Subcutaneous abdominal adipose tissue (tissue), 5 donors: Measurements from ENCODE around the gene CENPP.
A peak's percentile ranks its signal among the peaks of the same experiment; 100 is the strongest.

Experiments used
- H3K27ac ChIP-seq: one replicate; pipeline ENCODE4 v1.7.0; 2013; ENCODE audit warnings: low read depth, mild to moderate bottlenecking, inconsistent platforms, low read length, moderate library complexity
- H3K27me3 ChIP-seq, 5 donors: one replicate each; pipeline ENCODE4 v1.7.0; 2013; ENCODE audit warnings: low read length in 5 of 5, inconsistent platforms in 1 of 5; ENCODE audit not compliant: control insufficient read depth in 5 of 5, insufficient read depth in 4 of 5
- H3K36me3 ChIP-seq, 5 donors: one replicate each; pipeline ENCODE4 v1.7.0; 2013; ENCODE audit warnings: low read length in 5 of 5; ENCODE audit not compliant: control insufficient read depth in 5 of 5, insufficient read depth in 5 of 5
- H3K4me1 ChIP-seq, 5 donors: one replicate each; pipeline ENCODE4 v1.7.0; 2013; ENCODE audit warnings: low read length in 5 of 5, mild to moderate bottlenecking in 3 of 5, moderate library complexity in 1 of 5; ENCODE audit not compliant: control insufficient read depth in 5 of 5, insufficient read depth in 5 of 5
- H3K4me3 ChIP-seq, 5 donors: one replicate each; pipeline ENCODE4 v1.7.0; 2013; ENCODE audit warnings: low read length in 5 of 5, low read depth in 1 of 5
- H3K9ac ChIP-seq, 5 donors: one replicate each; pipeline ENCODE4 v1.7.0; 2013; ENCODE audit warnings: low read length in 5 of 5, mild to moderate bottlenecking in 4 of 5, moderate library complexity in 3 of 5
- H3K9me3 ChIP-seq, 5 donors: one replicate each; pipeline ENCODE4 v1.7.0; 2013; ENCODE audit warnings: low read length in 5 of 5; ENCODE audit not compliant: control insufficient read depth in 5 of 5
- donor health status: healthy.
- donor health status: healthy.
- donor health status: healthy.
- donor health status: healthy.
- donor health status: healthy.

CENPP gene

GRCh38 chr9:92496396-92497176 lies 170.8 kb downstream of the CENPP start:
- no peaks in the 10 kb centered on the region for H3K27me3 ChIP-seq
- no peak overlapping the region for H3K4me3 ChIP-seq
- peaks cover 8 to 21% (median 9%) of the 10 kb centered on the region in 5 donors for H3K36me3 ChIP-seq
- H3K9ac ChIP-seq: peak overlapping the region in 1 of 5 donors; percentile 3
- H3K27ac ChIP-seq: no peak overlapping the region
- peaks cover 1 to 14% (median 7%) of the 10 kb centered on the region in 5 donors for H3K4me1 ChIP-seq
- no peaks in the 10 kb centered on the region for H3K9me3 ChIP-seq

DNA sequence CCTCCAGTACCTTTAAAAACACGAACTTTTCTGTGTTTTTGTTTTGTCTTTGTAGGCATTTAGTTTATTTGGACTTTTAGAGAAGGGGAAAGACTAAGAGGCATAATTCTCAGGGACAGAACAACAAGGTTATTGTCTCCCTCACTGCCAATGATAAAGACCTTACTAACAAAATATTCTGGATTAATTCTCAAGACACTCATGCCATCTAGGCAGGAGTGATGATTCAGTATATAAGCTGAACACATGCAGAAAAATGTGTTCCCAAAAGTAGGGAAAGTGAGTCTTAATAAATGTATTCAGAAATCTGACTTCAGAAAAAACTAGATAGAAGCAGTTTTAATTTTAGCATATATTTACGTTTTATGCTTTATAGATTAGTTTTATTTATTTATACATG lies 173.9 kb downstream of the CENPP start:
- peaks cover 6 to 40% (median 30%) of the 10 kb centered on the region in 5 donors for H3K4me1 ChIP-seq
- peaks cover 0 to 6% (median 0%) of the 10 kb centered on the region in 5 donors for H3K36me3 ChIP-seq
- no peaks in the 10 kb centered on the region for H3K27me3 ChIP-seq
- no peaks in the 10 kb centered on the region for H3K9me3 ChIP-seq
- H3K4me3 ChIP-seq: no peak overlapping the region
- H3K27ac ChIP-seq: peak overlapping the region; percentile 40
- H3K9ac ChIP-seq: no peak overlapping the region

DNA sequence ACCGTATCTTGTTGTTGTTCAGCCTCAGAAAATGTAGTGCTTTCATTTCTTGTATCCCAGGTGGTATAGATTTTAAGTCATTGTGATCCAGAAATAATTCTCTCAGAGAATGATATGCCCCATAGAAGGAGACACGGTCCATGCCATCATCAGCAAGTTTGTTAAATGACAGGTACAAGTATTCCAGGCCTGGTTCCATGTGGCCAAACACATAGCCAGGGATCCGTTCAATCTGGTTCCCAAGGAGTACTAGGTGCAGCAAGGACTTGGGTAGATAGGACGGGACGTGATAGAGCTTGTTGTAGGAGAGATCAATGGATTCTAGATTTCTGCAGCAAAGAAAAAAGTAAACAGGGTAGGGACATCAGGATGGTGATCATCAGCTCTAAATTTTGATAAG lies 175.0 kb downstream of the CENPP start:
- H3K27ac ChIP-seq: peak overlapping the region; percentile 24

DNA sequence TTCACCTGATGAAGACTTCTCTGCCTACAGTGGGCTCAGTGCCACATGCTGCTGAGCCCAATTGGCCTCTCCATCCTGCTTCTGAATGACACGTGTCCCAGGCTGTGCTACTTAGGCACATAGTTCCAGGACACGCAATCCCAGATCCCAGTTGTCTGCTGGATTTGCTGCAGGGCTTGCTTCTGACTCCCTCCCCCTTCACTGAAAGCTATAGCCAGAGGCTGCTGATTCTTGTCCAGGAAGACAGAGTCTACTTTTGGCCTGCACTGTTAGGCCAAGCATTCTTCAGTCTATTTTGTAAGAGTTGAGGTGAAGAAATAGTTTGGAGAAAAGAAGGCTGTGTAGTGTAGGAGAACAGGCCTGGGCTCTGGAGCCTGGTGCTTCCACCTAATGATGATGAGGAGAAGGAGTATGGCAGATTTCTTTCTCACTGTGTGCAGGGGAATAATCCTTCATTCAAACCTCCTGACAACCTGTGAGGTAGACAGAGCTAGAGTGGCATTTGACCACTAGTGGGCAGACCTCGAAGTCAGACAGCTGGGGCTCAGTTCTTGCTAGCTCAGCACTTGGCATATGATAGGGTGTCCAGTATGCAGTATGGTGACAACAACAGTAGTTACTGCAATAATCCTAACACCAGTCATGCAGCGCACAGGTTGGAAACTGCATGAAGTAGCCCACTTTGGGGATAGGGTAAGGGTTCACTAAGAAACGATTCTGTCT lies 176.1 kb downstream of the CENPP start:
- Histone ChIP-seq H3K27ac (peak overlapping the region; percentile 66), H3K4me1 (peaks cover 11 to 59% (median 46%) of the 10 kb centered on the region in 5 donors)

More for the DNA sequence above, 175.0 kb downstream of the CENPP start:
- Histone ChIP-seq H3K9me3 (no peaks in the 10 kb centered on the region), H3K4me3 (no peak overlapping the region), H3K4me1 (peaks cover 9 to 50% (median 40%) of the 10 kb centered on the region in 5 donors), H3K27me3 (no peaks in the 10 kb centered on the region), H3K36me3 (peaks cover 0 to 6% (median 0%) of the 10 kb centered on the region in 5 donors), H3K9ac (no peak overlapping the region)

GRCh38 chr9:92503156-92503555 lies 177.4 kb downstream of the CENPP start:
- H3K4me3 ChIP-seq: no peak overlapping the region
- peak overlapping the region; percentile 66 for H3K27ac ChIP-seq
- peaks cover 16 to 72% (median 59%) of the 10 kb centered on the region in 5 donors for H3K4me1 ChIP-seq
- H3K36me3 ChIP-seq: peaks cover 0 to 6% (median 0%) of the 10 kb centered on the region in 5 donors
- H3K9me3 ChIP-seq: no peaks in the 10 kb centered on the region
- no peak overlapping the region for H3K9ac ChIP-seq
- H3K27me3 ChIP-seq: no peaks in the 10 kb centered on the region

More for the DNA sequence above, 176.1 kb downstream of the CENPP start:
- Histone ChIP-seq H3K9ac (peak overlapping the region in 1 of 5 donors; percentile 14), H3K4me3 (no peak overlapping the region), H3K9me3 (no peaks in the 10 kb centered on the region), H3K36me3 (peaks cover 0 to 6% (median 0%) of the 10 kb centered on the region in 5 donors), H3K27me3 (no peaks in the 10 kb centered on the region)

DNA sequence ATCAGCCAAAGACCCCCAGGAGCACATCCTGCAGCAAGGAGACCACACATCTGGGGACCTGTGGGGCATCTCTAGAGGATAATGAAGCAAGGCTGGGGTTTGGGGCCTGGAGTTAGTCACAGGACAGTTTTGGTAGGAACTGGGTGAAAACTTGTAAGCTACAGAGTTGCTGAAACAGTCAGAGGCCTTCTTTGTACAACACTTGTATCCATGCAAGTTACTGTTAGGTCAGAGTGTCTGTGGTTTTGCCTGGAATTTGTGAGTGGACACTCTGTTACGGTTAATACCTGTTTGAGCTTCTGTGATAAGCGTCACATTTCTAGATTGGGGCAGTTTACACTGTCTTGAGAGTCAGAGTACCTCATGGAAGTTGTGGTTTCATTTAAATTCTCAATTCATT lies 179.1 kb downstream of the CENPP start:
- H3K36me3 ChIP-seq: peaks cover 0 to 6% (median 5%) of the 10 kb centered on the region in 5 donors
- H3K9me3 ChIP-seq: no peaks in the 10 kb centered on the region
- peaks cover 16 to 81% (median 68%) of the 10 kb centered on the region in 5 donors for H3K4me1 ChIP-seq
- H3K9ac ChIP-seq: peak overlapping the region in 2 of 5 donors; percentile 61 to 71
- peak overlapping the region in 1 of 5 donors; percentile 2 for H3K4me3 ChIP-seq
- H3K27me3 ChIP-seq: no peaks in the 10 kb centered on the region
- peak overlapping the region; percentile 95 for H3K27ac ChIP-seq

DNA sequence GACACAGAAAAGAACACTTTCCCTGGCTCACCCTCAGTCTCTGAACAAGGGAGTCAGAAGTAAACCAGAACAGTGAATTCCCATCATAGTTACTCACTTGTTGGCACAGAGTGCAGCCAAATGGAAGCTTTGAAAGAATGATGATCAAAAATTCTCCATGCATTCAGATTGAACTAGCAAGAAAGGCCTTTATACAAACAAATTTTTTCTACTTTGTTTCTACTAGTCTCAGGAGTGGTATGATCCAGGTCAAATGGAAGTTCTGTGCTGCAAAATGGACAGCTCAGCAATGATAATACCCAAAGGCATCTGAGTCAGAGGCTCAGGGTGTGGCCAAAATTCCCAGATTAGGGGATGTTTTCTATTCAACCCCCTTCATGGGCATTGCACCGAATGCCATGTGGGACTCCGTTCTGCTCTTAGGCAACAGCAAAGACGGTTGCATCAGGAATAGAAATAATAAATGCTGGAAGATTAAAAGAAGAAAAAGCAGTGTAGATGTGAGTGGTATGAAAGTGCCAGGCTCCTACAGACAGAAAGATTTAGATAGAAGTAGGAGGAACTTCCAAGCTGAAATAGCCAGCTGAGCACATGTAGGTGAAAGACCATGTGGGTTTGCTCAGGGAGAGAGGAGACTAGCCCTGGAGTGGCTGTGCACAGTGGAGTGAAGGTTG lies 180.6 kb downstream of the CENPP start:
- Histone ChIP-seq H3K27me3 (no peaks in the 10 kb centered on the region), H3K9me3 (no peaks in the 10 kb centered on the region), H3K9ac (peak overlapping the region in 2 of 5 donors; percentile 27 to 71), H3K4me1 (peaks cover 16 to 75% (median 64%) of the 10 kb centered on the region in 5 donors), H3K36me3 (peaks cover 0 to 6% (median 5%) of the 10 kb centered on the region in 5 donors), H3K4me3 (no peak overlapping the region), H3K27ac (peak overlapping the region; percentile 95)

DNA sequence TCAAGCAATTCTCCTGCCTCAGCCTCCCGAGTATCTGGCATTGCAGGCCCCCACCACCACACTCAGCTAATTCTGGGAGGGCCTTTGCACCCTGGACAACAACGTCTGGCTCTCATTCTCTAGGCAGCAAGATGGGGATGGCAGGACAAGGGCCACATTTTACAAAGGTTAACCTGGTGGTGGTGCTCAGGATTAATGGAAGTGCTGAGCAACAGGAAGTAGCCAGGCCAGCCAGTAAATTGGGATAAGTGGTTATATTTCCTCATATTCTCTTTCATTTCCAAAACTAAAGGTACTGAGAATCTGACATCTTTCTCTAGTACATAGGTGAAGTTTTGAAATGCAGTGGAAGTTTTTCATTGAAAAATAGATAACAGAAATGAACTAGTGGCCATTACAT lies 181.3 kb downstream of the CENPP start:
- H3K9ac ChIP-seq: peak overlapping the region in 2 of 5 donors; percentile 7 to 27
- H3K4me3 ChIP-seq: peak overlapping the region in 1 of 5 donors; percentile 22
- no peaks in the 10 kb centered on the region for H3K9me3 ChIP-seq
- no peaks in the 10 kb centered on the region for H3K27me3 ChIP-seq
- peaks cover 12 to 69% (median 58%) of the 10 kb centered on the region in 5 donors for H3K4me1 ChIP-seq
- peak overlapping the region; percentile 95 for H3K27ac ChIP-seq
- peaks cover 0 to 8% (median 6%) of the 10 kb centered on the region in 5 donors for H3K36me3 ChIP-seq

DNA sequence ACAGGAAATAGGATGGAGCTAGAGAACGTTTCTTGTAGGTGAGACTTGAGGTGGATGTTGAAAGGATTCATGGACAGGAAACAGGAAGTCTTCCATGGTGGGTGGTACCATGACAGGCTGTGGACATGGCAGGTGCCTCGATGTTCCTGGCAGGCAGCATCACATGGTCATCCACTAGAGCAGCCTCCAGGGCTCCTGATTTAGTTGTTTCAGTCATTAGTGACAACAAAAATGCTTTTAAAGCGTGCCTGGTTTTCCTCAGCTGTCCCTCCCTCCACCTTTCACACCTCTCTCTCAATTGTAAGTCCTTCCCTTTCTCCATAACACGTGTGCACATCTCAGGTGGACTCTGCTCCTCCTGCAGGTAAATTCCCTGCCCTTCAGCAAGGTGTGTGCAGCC lies 181.7 kb downstream of the CENPP start:
- peaks cover 10 to 64% (median 53%) of the 10 kb centered on the region in 5 donors for H3K4me1 ChIP-seq
- peak overlapping the region in 1 of 5 donors; percentile 10 for H3K4me3 ChIP-seq
- no peaks in the 10 kb centered on the region for H3K9me3 ChIP-seq
- H3K27me3 ChIP-seq: no peaks in the 10 kb centered on the region
- H3K9ac ChIP-seq: peak overlapping the region in 1 of 5 donors; percentile 17
- H3K27ac ChIP-seq: peak overlapping the region; percentile 95
- H3K36me3 ChIP-seq: peaks cover 0 to 12% (median 7%) of the 10 kb centered on the region in 5 donors
